Embryonic facial prominence (tissue), 1 donor: ENCODE results near the gene TLR3.
"Not testable (repeated sequence)": the region's sequence is repeated elsewhere in the genome, so short reads cannot be mapped to it uniquely, and the experiment has no call there.

Experiments used
- DNase-seq: peaks from one replicate; pipeline ENCODE4 v3.0.0-alpha.2; 2016; ENCODE audit errors: extremely low spot score

The TLR3 gene

GRCh38 chr4:186047501-186047900, 21.5 kb upstream of the TLR3 start:
- not testable (repeated sequence) for DNase-seq

GRCh38 chr4:186050135-186050534, 18.8 kb upstream of the TLR3 start:
- not testable (repeated sequence) for DNase-seq

GRCh38 chr4:186051096-186051495, 17.9 kb upstream of the TLR3 start:
- no peak for DNase-seq

- no peak for DNase-seq
Measured at GRCh38 chr4:186058253-186058979, 10.5 kb upstream of the TLR3 start.

GRCh38 chr4:186058980-186059316, 10.0 kb upstream of the TLR3 start:
- DNase-seq = no peak

GRCh38 chr4:186061921-186062320, 7.0 kb upstream of the TLR3 start:
- no peak for DNase-seq

GRCh38 chr4:186067757-186068385, 1.1 kb upstream of the TLR3 start:
- no peak for DNase-seq

- DNase-seq = no peak
Measured at GRCh38 chr4:186069729-186070128, 773 bp downstream of the TLR3 start.

GRCh38 chr4:186072516-186072915, 3.6 kb downstream of the TLR3 start:
- no peak for DNase-seq

GRCh38 chr4:186074189-186074588, 5.2 kb downstream of the TLR3 start:
- DNase-seq = no peak

- DNase-seq = no peak
Measured at GRCh38 chr4:186078981-186079638, 10.2 kb downstream of the TLR3 start.

- DNase-seq = no peak
Measured at GRCh38 chr4:186079694-186080093, 10.7 kb downstream of the TLR3 start.

- DNase-seq = no peak
Measured at GRCh38 chr4:186081202-186081807, 12.3 kb downstream of the TLR3 start.

- DNase-seq = no peak
Measured at GRCh38 chr4:186082221-186082620, 13.3 kb downstream of the TLR3 start.

- DNase-seq = no peak
Measured at GRCh38 chr4:186088523-186088922, 19.6 kb downstream of the TLR3 start.

- DNase-seq = no peak
Measured at GRCh38 chr4:186092296-186092695, 23.3 kb downstream of the TLR3 start.

GRCh38 chr4:186095406-186095805, 26.4 kb downstream of the TLR3 start:
- no peak for DNase-seq

GRCh38 chr4:186096681-186097165, 27.8 kb downstream of the TLR3 start:
- DNase-seq = no peak

- no peak for DNase-seq
Measured at GRCh38 chr4:186097386-186097785, 28.4 kb downstream of the TLR3 start.

- no peak for DNase-seq
Measured at GRCh38 chr4:186102931-186103330, 34.0 kb downstream of the TLR3 start.

GRCh38 chr4:186104114-186104889, 35.3 kb downstream of the TLR3 start, which contains the start of gene FAM149A:
FAM149A (plus strand) TSS chr4:186104704.
- no peak for DNase-seq
